ENCODE measurements around the gene TSHZ3.

DNA sequence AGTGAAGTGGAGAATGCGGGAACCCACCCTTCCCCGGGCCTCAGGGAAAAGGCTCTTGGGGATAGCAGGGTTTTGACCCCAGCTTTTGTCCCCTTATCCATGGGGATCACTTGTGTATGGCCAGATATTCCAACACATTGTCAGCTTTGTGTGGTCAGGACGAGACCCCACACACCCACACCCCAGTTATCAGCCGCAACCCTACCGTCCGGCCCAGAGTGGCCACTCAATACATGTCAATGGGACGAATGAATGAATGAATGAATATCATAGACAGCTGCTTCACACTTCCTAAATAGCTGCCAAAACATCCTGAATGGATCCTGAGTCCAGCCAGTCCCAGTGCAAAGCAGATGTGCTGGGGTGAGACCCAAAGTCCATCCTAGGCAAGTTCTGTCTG lies 64.6 kb downstream of the TSHZ3 start:
- TF ChIP-seq, protein P1, sequence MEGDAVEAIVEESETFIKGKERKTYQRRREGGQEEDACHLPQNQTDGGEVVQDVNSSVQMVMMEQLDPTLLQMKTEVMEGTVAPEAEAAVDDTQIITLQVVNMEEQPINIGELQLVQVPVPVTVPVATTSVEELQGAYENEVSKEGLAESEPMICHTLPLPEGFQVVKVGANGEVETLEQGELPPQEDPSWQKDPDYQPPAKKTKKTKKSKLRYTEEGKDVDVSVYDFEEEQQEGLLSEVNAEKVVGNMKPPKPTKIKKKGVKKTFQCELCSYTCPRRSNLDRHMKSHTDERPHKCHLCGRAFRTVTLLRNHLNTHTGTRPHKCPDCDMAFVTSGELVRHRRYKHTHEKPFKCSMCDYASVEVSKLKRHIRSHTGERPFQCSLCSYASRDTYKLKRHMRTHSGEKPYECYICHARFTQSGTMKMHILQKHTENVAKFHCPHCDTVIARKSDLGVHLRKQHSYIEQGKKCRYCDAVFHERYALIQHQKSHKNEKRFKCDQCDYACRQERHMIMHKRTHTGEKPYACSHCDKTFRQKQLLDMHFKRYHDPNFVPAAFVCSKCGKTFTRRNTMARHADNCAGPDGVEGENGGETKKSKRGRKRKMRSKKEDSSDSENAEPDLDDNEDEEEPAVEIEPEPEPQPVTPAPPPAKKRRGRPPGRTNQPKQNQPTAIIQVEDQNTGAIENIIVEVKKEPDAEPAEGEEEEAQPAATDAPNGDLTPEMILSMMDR (IDR thresholded peaks at IDR 0.05) = no peak
- no peak for TF ChIP-seq POLR2A (IDR thresholded peaks at IDR 0.05)

All from esophagus squamous epithelium (tissue), 4 donors.